IPS-18c (cell line): ENCODE results near the gene SPATS2.
A peak's percentile ranks its signal among the peaks of the same experiment; 100 is the strongest.

Source experiments
- H3K4me3 ChIP-seq: 2 replicates; pipeline ENCODE4 v1.7.0; 2013; ENCODE audit warnings: low read depth, mild to moderate bottlenecking, low read length, moderate library complexity; ENCODE audit not compliant: insufficient read depth
- H3K9me3 ChIP-seq: one replicate; pipeline ENCODE4 v1.6.1; 2013; ENCODE audit warnings: mild to moderate bottlenecking, low read length, moderate library complexity; ENCODE audit not compliant: control insufficient read depth, insufficient read depth

Gene SPATS2

DNA sequence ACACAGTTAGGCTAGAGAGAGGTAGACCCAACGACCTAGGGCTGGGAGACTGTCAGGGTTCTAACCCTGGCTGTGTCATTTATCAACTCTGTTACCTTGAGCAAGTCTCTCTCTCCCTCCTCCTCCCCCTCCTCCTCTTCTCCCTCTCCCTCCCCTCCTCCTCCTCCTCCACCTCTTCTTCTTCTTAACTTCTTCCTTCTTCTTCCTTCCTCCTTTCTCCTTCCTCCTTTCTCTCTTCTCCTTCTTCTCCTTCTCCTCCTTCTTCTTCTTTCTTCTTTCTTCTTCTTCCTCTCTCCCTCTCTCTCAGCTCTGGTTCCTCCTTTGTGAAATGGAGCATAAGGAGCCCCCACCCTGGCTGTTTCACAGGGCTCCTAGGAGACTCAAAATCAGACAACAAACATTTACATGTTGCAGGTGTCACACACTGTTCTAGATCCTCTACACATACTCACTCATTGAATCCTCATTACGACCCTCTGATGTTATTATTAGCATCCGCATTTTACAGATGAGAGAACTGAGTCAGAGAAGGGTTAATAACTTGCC is 169.3 kb downstream of the SPATS2 start:
- no peak overlapping the region for H3K4me3 ChIP-seq
- no peaks in the 10 kb centered on the region for H3K9me3 ChIP-seq

DNA sequence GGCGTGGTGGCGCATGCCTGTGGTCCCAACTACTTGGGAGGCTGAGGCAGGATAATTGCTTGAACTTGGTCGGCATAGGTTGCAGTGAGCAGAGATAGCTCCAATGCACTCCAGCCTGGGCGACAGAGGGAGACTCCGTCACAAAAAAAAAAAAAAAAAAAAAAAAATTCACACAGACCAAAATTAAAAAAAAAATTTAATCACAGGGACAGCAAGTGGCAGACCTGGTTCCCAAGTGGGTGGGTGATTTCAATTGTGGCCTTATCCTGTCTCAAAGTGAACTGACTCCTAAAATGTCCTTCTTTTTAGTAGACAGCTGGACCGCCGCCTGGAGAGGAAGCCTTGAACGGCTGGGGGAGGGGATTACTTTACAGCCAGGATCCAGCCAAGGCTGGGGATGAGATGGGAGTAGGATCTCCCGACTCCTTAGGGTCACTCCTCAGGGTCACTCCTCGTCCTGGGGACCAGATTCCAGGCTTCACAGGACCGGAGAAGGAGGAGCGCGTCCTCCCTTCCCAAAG is 170.0 kb downstream of the SPATS2 start:
- Histone ChIP-seq H3K4me3 (peak overlapping the region; percentile 49; the same call in 1 of the 2 replicates), H3K9me3 (no peaks in the 10 kb centered on the region)

DNA sequence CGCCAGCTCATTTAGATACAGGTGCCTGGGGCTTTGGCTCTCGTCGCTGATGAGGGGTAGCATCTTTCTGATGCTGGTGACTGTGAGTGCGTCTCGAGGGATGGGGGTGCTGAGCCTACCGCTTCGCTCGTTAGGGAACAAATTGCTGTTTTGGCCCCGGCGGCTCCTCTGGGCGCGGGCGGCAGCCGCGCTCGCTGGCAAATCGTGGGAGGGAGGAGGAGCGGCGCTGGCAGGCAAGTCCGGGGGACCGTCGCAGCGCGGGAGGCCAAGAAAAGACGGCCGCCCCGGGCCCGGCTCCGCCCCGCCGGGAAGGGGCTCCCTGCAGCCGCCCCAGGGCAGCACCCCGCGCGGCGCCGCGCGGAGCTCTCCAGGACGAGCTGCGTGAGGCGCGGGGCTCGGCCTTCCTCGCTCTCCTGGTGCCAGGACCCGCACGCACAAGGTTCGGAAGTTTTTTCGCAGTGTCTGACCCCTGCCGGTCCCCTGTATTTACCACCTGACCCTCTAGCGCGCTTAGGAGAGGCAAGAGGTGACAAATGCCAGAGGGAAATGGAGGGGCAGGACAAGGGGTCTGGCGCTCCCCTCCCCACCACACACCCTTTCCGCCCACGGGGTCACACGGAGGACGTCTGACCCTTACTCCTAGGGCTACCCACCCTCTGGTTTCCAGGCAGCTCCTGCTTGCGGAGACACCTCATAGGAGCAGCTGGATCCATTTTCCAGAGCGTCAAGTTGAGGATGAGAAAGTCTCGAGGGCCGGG is 170.7 kb downstream of the SPATS2 start:
- Histone ChIP-seq H3K9me3 (no peaks in the 10 kb centered on the region), H3K4me3 (peak overlapping the region; percentile 49)

DNA sequence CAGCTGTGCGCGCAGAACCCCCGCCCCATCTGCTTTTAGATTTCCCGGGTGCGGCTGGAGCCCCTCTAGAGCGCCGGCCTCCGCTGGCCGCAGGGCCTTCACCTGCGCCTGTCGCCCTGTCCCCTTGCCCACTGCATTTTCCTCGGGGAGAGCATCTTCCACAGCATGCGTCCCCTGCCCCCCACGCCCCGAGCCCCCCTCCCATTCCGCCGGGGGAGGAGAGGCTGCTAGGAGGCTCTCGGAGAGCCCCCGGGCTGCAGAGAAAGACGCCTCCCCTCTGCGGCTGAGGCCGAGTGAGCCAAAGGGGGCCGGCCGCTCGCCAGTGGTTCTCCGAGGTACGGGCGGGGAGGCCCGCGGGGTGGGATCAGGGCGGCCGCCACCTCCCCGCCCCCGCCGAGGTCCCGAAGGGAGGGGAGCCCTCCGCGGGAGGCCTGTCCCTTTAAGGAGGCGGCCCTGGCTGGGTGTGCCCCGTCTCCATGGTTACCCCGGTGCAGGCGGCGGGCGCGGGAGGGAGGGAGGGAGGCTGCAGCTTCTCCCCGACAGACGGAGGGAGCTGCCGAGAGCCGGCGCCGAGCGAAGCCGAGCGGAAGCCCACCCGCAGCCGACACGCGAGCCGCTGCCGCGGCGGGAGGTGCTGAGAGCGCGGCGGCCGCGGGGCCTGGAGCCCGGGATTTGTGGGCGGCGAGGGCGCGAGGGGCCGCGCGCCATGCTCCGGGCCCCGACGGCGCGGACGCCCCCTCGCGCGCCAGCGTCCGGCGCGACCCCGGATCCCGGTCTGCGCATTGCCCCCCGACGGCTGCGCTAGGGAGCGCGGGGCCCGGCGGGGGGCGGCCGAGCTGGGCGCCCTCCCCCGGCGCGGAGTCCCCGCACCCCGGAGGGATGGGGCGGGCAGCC is 171.5 kb downstream of the SPATS2 start, which contains the start of gene KCNH3:
Gene KCNH3 (plus strand): TSS at position 521 of the 894 bp plus-strand sequence. CDS start 387 bp downstream, outside the sequence.
- peaks cover 2% of the 10 kb centered on the region for H3K9me3 ChIP-seq

DNA sequence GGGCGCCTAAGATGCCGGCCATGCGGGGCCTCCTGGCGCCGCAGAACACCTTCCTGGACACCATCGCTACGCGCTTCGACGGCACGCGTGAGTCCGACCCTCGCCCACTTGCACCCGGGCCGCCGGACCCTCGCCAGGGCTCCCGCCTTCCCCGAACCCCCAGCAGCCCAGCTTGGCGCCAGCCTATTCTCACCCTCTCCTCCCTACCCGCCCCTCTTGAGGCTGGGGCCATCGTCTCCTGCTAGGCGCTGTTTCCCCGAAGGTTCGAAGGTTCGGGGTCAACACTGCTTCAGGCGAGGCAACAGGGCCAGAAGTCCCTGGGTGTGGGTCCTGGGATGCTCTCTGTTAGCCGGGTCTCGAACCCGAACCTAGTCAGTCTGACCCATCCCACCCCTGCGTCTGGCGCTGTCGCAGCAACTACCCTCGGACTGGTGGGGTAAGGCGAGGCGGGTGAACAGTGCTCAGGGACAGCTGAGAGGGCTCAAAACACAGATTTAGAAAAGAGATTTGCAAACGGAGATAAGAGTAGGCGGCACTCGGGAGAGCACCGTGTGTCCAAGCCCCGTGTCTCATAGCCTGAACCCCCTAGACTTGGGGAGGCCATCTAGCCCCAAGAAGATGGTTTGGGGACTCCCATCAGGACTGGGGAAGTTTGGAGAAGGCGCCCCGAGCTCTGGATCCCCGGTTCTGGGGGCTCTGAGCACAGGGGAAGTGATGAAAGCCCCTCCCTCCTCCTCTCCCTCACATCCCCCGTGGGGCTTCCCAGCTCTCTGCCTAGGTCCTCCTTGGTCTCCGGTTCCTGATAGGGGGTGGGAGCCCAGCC is 172.4 kb downstream of the SPATS2 start:
- Histone ChIP-seq H3K9me3 (peaks cover 2% of the 10 kb centered on the region), H3K4me3 (peak overlapping the region; percentile 15; the same call in 1 of the 2 replicates)

More for the DNA sequence above, 171.5 kb downstream of the SPATS2 start, which contains the start of gene KCNH3:
- H3K4me3 ChIP-seq: peak within 1 kb of the TSS; percentile 49

DNA sequence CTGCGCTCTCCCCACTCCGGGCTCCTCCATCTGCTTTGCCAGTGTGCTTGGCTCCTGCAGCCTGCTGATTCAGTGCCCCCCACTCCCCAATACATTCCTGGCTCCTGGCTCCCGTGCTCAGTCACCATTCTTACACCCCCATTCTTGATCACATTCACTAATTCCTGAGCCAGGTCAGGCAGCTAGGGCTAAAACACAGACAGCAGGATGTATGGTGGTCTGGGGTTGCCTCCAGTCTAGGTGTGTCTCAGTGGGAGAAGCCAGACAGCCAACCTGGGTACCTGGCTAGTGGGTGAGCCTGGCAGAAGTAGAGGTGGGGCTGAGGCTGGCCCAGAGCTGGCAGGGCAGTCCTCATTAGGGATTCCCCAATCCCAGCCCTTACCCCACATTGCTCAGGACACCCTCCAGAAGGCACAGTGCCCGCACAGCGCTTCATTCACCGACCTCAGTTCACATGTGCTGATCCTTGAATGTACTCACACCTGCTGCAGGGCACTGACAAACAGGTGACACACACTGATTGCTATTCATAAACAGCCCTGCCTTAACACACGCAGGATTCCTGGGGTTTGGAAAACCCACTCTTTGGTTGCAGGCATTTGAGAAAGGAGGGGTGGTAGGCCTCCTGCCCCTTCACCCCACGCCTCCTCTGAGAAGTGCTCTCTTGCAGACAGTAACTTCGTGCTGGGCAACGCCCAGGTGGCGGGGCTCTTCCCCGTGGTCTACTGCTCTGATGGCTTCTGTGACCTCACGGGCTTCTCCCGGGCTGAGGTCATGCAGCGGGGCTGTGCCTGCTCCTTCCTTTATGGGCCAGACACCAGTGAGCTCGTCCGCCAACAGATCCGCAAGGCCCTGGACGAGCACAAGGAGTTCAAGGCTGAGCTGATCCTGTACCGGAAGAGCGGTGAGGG is 173.2 kb downstream of the SPATS2 start:
- H3K9me3 ChIP-seq: peaks cover 2% of the 10 kb centered on the region
- H3K4me3 ChIP-seq: no peak overlapping the region

DNA sequence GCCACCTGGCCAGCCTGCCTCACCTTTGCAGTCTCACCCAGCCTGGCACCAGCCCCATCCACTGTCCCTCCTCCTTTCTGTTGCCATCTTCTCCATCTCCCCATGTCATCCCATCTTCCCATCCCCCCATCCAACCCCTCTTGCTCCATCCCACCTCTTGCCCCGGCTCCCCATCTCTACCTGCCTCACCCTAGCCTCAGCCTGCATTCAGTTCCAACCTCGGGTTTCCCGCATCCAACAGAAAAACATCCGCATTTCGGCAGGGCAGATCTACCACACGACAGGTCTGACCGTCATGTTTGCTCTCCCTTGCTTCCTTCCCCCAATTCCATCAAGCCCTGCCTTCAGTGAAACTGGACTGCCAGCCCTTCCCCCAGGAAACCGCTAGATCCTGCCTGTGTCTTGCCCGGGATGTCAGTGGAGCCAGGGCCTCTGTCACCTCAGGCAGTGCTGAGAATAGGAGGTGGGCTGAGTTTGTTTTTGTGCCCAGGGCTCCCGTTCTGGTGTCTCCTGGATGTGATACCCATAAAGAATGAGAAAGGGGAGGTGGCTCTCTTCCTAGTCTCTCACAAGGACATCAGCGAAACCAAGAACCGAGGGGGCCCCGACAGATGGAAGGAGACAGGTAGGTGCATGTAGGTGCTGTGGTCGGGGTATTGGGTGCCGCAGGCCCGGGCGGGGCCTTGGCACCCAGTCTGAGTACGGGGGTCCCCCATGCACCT is 174.0 kb downstream of the SPATS2 start:
- Histone ChIP-seq H3K9me3 (peaks cover 2% of the 10 kb centered on the region), H3K4me3 (no peak overlapping the region)

DNA sequence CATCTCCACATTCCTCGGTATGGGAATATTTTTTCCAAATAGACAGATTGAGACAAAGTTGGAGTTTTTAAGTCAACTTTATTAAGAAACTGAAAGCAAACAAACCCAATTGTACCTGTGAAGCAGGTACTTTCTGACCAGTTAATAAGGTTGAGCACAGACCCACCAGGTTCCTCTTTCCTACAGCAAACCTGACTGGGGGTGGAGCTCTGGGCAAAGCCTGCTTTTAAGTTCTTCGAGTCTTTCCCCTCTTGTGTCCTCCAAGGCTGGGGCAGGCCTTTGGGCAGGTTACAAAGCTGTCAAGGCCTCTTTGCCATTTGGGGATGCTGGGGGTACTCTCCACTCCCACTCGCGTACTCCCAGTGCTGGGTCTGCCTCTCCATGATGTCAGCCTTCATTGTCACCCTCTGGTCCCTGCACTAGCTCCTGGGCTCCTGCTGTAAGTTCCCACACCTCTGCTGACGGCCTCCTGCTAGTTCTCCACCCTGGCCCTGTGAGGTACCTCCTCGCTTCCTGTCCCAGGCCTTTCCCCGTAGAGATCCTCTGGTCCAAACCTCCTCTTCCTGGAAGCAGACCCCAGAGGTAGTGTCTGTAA is 174.7 kb downstream of the SPATS2 start:
- Histone ChIP-seq H3K9me3 (peaks cover 2% of the 10 kb centered on the region), H3K4me3 (no peak overlapping the region)

DNA sequence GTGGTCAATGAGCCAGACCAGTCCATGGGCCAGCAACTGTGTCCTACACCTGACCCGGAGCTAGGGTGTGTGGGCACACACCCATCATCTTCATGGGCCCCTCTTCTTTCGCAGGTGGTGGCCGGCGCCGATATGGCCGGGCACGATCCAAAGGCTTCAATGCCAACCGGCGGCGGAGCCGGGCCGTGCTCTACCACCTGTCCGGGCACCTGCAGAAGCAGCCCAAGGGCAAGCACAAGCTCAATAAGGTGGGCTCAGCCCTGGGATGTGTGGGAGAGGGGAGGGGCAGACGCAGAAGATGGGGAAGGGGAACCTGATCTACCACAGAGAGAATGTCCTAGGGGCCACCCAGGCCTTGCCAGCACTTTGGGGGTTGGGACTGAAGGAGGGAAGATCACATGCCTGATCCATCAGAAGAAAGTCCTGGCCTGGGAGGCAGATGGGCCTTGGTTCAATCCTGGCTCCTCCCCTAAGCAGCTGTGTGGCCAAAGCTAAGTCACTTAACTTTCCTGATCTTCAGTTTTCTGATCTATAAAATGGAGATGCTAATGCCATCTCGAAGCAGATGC is 175.4 kb downstream of the SPATS2 start:
- H3K4me3 ChIP-seq: no peak overlapping the region

DNA sequence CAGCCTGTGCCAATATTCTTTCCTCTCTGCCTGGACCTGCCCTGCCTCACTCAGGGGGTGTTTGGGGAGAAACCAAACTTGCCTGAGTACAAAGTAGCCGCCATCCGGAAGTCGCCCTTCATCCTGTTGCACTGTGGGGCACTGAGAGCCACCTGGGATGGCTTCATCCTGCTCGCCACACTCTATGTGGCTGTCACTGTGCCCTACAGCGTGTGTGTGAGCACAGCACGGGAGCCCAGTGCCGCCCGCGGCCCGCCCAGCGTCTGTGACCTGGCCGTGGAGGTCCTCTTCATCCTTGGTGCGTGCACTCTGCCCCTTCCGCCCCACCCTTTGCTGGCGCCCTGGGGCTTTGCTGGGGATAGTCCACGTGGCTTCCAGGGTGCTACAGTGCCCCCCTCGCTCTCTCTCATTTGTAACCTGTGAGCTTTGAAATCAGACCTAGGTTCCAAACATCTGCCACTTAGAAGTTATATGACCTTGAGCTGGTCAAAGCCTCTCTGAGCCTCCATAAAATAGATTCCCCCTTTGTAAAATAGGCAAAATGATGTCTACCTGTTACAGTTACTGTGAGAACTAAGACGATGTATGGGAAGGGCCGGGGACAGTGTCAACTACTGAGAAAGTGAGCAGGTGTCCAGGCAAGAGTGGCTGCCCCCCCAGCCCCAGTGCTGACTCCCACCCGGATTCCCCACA is 176.1 kb downstream of the SPATS2 start:
- H3K9me3 ChIP-seq: peaks cover 5% of the 10 kb centered on the region
- no peak overlapping the region for H3K4me3 ChIP-seq

More for the DNA sequence above, 175.4 kb downstream of the SPATS2 start:
- H3K9me3 ChIP-seq: peaks cover 5% of the 10 kb centered on the region

DNA sequence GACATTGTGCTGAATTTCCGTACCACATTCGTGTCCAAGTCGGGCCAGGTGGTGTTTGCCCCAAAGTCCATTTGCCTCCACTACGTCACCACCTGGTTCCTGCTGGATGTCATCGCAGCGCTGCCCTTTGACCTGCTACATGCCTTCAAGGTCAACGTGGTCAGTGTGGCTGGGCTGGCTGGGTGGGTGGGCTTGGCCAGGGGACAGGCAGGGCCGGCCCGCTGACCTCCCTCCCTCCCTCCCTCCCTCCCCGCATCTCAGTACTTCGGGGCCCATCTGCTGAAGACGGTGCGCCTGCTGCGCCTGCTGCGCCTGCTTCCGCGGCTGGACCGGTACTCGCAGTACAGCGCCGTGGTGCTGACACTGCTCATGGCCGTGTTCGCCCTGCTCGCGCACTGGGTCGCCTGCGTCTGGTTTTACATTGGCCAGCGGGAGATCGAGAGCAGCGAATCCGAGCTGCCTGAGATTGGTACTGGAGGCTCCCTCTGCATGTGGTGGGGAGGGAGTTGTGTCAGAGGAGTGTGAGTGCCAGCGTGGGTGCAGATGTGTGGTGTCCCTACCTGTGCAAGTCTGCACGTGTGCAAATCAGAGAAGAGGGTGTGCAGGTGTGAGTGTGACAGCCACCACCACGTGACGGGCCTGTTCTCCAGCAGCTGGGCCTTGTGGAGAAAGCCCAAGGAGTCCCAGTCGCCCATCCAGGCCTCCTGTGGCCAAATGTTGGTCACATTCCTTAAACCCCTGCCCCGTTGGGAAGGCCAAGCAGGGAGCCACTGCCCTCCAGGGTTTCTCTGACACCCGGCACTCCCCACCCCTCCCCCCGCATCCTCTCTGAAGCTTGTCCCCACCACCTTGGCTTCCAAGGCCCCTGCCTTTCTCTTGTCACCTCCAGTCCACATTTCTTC is 176.9 kb downstream of the SPATS2 start:
- H3K9me3 ChIP-seq: peaks cover 5% of the 10 kb centered on the region
- peak overlapping the region; percentile 34 for H3K4me3 ChIP-seq

DNA sequence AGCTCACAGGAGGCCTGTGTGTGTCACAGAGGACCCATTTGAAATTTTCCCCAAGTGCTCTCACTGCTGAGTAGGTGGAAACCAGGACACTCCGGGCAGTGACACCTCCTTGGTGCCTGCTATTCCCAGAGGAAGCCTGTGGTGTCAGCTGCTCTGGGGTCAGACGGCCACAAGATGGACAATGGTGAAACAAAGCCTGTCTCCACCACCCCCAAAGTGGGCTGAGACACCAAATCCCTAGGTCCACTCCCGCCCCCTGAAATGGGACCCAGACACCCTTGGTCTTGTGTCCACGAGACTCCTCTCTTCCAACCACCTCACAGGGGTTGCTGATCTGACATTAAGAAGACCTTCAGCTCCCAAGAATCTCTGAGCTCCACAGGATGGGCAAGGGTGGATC is 178.6 kb downstream of the SPATS2 start:
- Histone ChIP-seq H3K9me3 (peaks cover 5% of the 10 kb centered on the region), H3K4me3 (no peak overlapping the region)

DNA sequence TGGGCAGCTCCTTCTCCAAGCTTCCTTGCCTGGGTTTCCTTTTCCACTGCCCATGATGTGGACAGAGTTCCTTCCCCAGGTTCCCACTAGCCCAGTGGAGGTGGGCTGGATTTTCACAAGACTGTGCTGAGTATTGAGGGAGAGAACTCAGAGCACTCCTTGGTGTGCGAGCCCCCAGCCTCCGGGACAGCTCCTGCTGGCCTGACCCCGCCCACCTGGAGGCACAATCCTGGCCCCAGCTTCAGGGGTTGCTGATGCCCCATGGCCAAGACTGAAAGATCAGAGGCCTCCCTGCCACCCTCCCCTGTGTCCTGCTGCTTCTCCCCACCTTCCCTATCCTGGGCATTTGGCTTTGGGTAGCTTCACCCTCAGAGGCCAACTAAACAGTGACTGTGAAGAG is 179.2 kb downstream of the SPATS2 start:
- H3K9me3 ChIP-seq: peaks cover 5% of the 10 kb centered on the region
- no peak overlapping the region for H3K4me3 ChIP-seq
